OCI-LY1 (cell line): Measurements from ENCODE around the gene FGF14.

Experiments
- H2AFZ ChIP-seq: fragments of 200-600 bp; sonication (generic), shearing (Covaris generic); 2 replicates; pipeline ENCODE4 v1.6.0; 2014; ENCODE audit warnings: antibody characterized with exemption, mild to moderate bottlenecking, low read length
- H3F3A ChIP-seq: fragments of 200-600 bp; sonication (generic), shearing (Covaris generic); 2 replicates; pipeline ENCODE4 v1.6.0; 2014; ENCODE audit warnings: mild to moderate bottlenecking, antibody characterized with exemption, low read length, moderate library complexity; ENCODE audit not compliant: insufficient read depth
- H3K27ac ChIP-seq: fragments of 200-600 bp; sonication (generic); 2 replicates; pipeline ENCODE4 v1.5.1; 2014; ENCODE audit warnings: low read length, mixed run types, mild to moderate bottlenecking, low read depth; ENCODE audit not compliant: poor library complexity, severe bottlenecking
- H3K27me3 ChIP-seq: fragments of 200-600 bp; sonication (generic); 2 replicates; pipeline ENCODE4 v1.6.0; 2014; ENCODE audit warnings: antibody characterized with exemption, mild to moderate bottlenecking, low read length, moderate library complexity; ENCODE audit not compliant: insufficient read depth
- H3K36me3 ChIP-seq: fragments of 200-600 bp; sonication (generic); 2 replicates; pipeline ENCODE4 v1.6.1; 2014; ENCODE audit warnings: mild to moderate bottlenecking, antibody characterized with exemption, low read length, moderate library complexity, mixed read lengths; ENCODE audit not compliant: insufficient read depth
- H3K4me1 ChIP-seq: fragments of 200-600 bp; sonication (generic); 2 replicates; pipeline ENCODE4 v1.5.1; 2014; ENCODE audit warnings: mild to moderate bottlenecking, low read length, moderate library complexity; ENCODE audit not compliant: insufficient read depth, severe bottlenecking
- H3K4me2 ChIP-seq: fragments of 200-600 bp; sonication (generic), shearing (Covaris generic); 2 replicates; pipeline ENCODE4 v1.6.1; 2014; ENCODE audit warnings: low read length
- H3K4me3 ChIP-seq: fragments of 200-600 bp; sonication (generic); 2 replicates; pipeline ENCODE4 v1.5.1; 2014; ENCODE audit warnings: low read length, low read depth, mild to moderate bottlenecking, mixed read lengths; ENCODE audit not compliant: poor library complexity, severe bottlenecking
- H3K79me2 ChIP-seq: fragments of 200-600 bp; shearing (Covaris generic); 2 replicates; pipeline ENCODE4 v1.6.1; 2016; ENCODE audit warnings: mixed run types, low read length, mixed read lengths; ENCODE audit not compliant: insufficient read depth
- H3K9ac ChIP-seq: fragments of 200-600 bp; sonication (generic), shearing (Covaris generic); 2 replicates; pipeline ENCODE4 v1.6.1; 2014; ENCODE audit warnings: mild to moderate bottlenecking, low read length, mixed read lengths
- H3K9me2 ChIP-seq: fragments of 200-600 bp; sonication (generic), shearing (Covaris generic); 2 replicates; pipeline ENCODE4 v1.6.1; 2014; ENCODE audit warnings: low read depth, mild to moderate bottlenecking, low read length, mixed read lengths
- H3K9me3 ChIP-seq: fragments of 200-600 bp; shearing (Covaris generic); 2 replicates; pipeline ENCODE4 v1.6.1; 2014; ENCODE audit warnings: low read length, mixed read lengths
- H4K20me1 ChIP-seq: fragments of 200-600 bp; sonication (generic), shearing (Covaris generic); 2 replicates; pipeline ENCODE4 v1.6.0; 2016; ENCODE audit warnings: mild to moderate bottlenecking, low read length; ENCODE audit not compliant: insufficient read depth
- EZH2 ChIP-seq: fragments of 200-600 bp; sonication (generic), shearing (Covaris generic); IDR thresholded peaks from 2 replicates; pipeline ENCODE4 v1.8.0; 2017; ENCODE audit warnings: borderline replicate concordance, mixed run types, mild to moderate bottlenecking, antibody characterized with exemption, low read length, moderate library complexity, mixed read lengths
- TF ChIP-seq, protein P1 (sequence below): fragments of 200-600 bp; sonication (generic), shearing (Covaris generic); IDR thresholded peaks from 2 replicates; pipeline ENCODE4 v1.5.1; 2017; ENCODE audit warnings: mild to moderate bottlenecking, antibody characterized with exemption, low read length, moderate library complexity, mixed read lengths

FGF14 gene

DNA sequence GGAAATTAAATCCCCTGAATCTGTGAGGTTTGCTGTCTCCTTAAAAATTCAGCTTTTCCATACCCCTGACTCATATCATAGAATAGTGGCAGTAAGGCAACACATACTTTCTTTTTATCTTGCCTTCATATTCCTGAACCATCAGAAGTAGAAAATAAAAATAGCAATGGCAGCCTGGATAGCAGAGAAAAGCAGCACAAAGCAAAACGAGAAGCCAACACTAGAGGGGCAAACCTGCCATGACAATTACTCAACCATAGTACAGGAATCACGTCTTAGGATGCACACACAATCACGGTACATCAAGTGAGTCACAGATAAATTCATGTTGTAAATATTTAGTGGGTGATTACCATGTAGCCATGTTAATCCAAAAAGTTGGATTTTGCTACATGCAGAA lies 606.4 kb downstream of the FGF14 start:
- Histone ChIP-seq H3K9ac (no peak overlapping the region), H3K9me3 (no peaks in the 10 kb centered on the region), H3K27ac (no peak overlapping the region), H3K36me3 (no peaks in the 10 kb centered on the region), H3K4me3 (no peak overlapping the region), H3K4me1 (no peaks in the 10 kb centered on the region), H3K27me3 (peaks cover 5% of the 10 kb centered on the region; the same call in 1 of the 2 replicates), H4K20me1 (no peaks in the 10 kb centered on the region), H3K79me2 (no peaks in the 10 kb centered on the region), H3K4me2 (no peak overlapping the region), H3K9me2 (no peaks in the 10 kb centered on the region), H2AFZ (no peak overlapping the region), H3F3A (no peaks in the 10 kb centered on the region)
- no peak for TF ChIP-seq EZH2
- TF ChIP-seq, protein P1, sequence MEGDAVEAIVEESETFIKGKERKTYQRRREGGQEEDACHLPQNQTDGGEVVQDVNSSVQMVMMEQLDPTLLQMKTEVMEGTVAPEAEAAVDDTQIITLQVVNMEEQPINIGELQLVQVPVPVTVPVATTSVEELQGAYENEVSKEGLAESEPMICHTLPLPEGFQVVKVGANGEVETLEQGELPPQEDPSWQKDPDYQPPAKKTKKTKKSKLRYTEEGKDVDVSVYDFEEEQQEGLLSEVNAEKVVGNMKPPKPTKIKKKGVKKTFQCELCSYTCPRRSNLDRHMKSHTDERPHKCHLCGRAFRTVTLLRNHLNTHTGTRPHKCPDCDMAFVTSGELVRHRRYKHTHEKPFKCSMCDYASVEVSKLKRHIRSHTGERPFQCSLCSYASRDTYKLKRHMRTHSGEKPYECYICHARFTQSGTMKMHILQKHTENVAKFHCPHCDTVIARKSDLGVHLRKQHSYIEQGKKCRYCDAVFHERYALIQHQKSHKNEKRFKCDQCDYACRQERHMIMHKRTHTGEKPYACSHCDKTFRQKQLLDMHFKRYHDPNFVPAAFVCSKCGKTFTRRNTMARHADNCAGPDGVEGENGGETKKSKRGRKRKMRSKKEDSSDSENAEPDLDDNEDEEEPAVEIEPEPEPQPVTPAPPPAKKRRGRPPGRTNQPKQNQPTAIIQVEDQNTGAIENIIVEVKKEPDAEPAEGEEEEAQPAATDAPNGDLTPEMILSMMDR = no peak

DNA sequence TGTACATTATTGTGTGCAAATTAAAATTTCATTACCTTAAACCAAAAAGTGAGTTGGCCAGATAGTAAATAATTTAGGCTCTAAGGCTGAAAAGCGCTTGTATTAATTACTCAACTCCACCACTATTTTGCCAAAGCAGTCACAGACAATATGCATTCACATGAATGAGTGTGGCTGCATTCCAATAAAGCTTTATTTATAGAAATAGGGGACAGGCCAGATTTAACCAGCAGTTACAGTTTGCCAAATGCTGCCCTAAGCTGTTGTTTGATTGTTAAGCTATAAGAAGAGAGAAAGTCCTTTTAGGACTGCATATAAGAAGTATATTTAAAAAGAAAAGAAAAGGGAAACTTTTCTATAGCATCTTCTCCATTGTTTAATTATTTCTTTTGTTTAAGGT lies 606.8 kb downstream of the FGF14 start:
- H3K4me3 ChIP-seq = no peak overlapping the region
- H3K9ac ChIP-seq = no peak overlapping the region
- H3K27me3 ChIP-seq = peaks cover 5% of the 10 kb centered on the region; the same call in 1 of the 2 replicates
- H2AFZ ChIP-seq = no peak overlapping the region
- H3K4me1 ChIP-seq = no peaks in the 10 kb centered on the region
- H4K20me1 ChIP-seq = no peaks in the 10 kb centered on the region
- H3K4me2 ChIP-seq = no peak overlapping the region
- H3K36me3 ChIP-seq = no peaks in the 10 kb centered on the region
- H3K79me2 ChIP-seq = no peaks in the 10 kb centered on the region
- TF ChIP-seq, protein P1 = no peak
- TF ChIP-seq EZH2 = no peak
- H3K9me3 ChIP-seq = no peaks in the 10 kb centered on the region
- H3F3A ChIP-seq = no peaks in the 10 kb centered on the region
- H3K27ac ChIP-seq = no peak overlapping the region
- no peaks in the 10 kb centered on the region for H3K9me2 ChIP-seq

DNA sequence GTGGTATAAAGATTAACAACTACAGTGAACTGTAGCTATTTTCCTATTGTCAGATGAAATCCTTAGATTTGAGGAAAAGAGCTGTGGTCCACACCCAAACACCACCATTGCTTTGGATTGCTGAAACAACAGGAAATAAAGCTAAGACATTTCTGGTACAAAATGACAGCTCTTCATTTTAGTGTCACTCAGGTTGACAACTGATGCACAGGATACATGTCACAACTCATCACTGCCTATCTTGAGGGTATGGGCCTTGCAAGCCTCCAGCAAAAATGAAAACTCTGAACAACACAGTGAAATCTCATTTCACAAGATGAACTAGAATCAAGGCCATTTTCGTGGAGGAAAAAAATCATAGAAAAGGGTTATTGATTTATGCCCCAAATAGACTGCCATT lies 609.7 kb downstream of the FGF14 start:
- Histone ChIP-seq H3K4me1 (no peaks in the 10 kb centered on the region), H3K27me3 (peaks cover 5% of the 10 kb centered on the region; the same call in 1 of the 2 replicates), H3F3A (no peaks in the 10 kb centered on the region), H3K4me2 (no peak overlapping the region), H3K9me2 (no peaks in the 10 kb centered on the region), H3K4me3 (no peak overlapping the region), H3K27ac (no peak overlapping the region), H3K79me2 (no peaks in the 10 kb centered on the region), H3K9me3 (no peaks in the 10 kb centered on the region), H4K20me1 (no peaks in the 10 kb centered on the region), H3K36me3 (no peaks in the 10 kb centered on the region), H3K9ac (no peak overlapping the region), H2AFZ (no peak overlapping the region)
- TF ChIP-seq, protein P1 = no peak
- TF ChIP-seq EZH2 = no peak
